Pancreas (tissue), 10 donors: ENCODE measurements around the gene MADD. TPM values are rescaled to one million over a fixed set of nuclear protein-coding genes. Genes with fewer than 3 reads are reported as not detected.

ENCODE experiments used
- ATAC-seq, 4 donors: fragments of 200-7000 bp; cut with Tn5 transposase; one replicate each; pipeline versions ENCODE4 v1.8.0 to v1.9.1; 2020; ENCODE audit warnings: mild to moderate bottlenecking in 4 of 4, moderate library complexity in 4 of 4
- DNase-seq, 6 donors: peaks; one replicate each; pipeline ENCODE4 v3.0.0-alpha.2; 2020
- FAIRE-seq: peaks from 2 replicates; lab custom pipeline; 2012; peaks lifted over from hg19 to GRCh38; lab: Jason Lieb, UNC
- H3K27ac ChIP-seq, 4 donors: fragments of 200-600 bp; sonication (generic); 1 replicate in 3 of 4; 2 replicates in 1 of 4; pipeline versions ENCODE4 v1.5.0 to v1.8.0; 2020
- H3K27me3 ChIP-seq, 4 donors: fragments of 200-600 bp; one replicate each; pipeline ENCODE4 v1.8.0; 2021
- H3K36me3 ChIP-seq, 3 donors: fragments of 200-600 bp; sonication (generic) in 1 of 3; one replicate each; pipeline versions ENCODE4 v1.5.0 to v1.8.0; 2020 to 2021
- H3K4me1 ChIP-seq, 3 donors: fragments of 200-600 bp; one replicate each; pipeline ENCODE4 v1.8.0; 2021
- H3K4me3 ChIP-seq, 4 donors: fragments of 200-600 bp; sonication (generic) in 2 of 4; one replicate each; pipeline versions ENCODE4 v1.5.0 to v1.8.0; 2020 to 2021
- H3K9me3 ChIP-seq, 4 donors: fragments of 200-600 bp; one replicate each; pipeline ENCODE4 v1.8.0; 2021
- CTCF ChIP-seq, 4 donors: fragments of 200-600 bp; sonication (generic) in 3 of 4; IDR thresholded peaks; one replicate each; pipeline versions ENCODE4 v1.5.0 to v1.8.0; 2021; ENCODE audit warnings: antibody characterized with exemption in 4 of 4
- WGBS, 2 donors: extraction: QIAGEN DNeasy Blood & Tissue Kit; methylation state at CpG; one replicate each; pipeline ENCODE4 v1.1.7; 2013; 5-methylcytosine and 5-hydroxymethylcytosine counted together
- intact Hi-C, 3 donors: fragments of 100-400 bp; cut with DNase I; formaldehyde crosslinking; loops; one replicate each; pipeline versions ENCODE4 v1.11.1 to v1.14.2; 2022
- polyA plus RNA-seq, 2 donors: library from polyadenylated mRNA; stranded (reverse); fragments of 200-250 nt; gene quantifications; one replicate each; pipeline ENCODE4 v1.2.3, GENCODE V29; 2013
- total RNA-seq, 6 donors: library from RNA; stranded (reverse); fragmentation: NEBNext Ultra II Directional in 4 of 6; extraction: Animal tissue kit (Norgen Biotek cat#: 25700) in 4 of 6; gene quantifications; one replicate each; pipeline versions ENCODE4 v1.2.1 to v1.2.4, GENCODE V29; 2021 to 2023
- donor health status: healthy with polysubstance abuse.
- donor health status: DM: no; HTN: no; CAD: no; lungs with moderate emphysema.
- donor health status: DM: no; HTN: no; CAD: no.
- donor health status: control.
- donor health status: control.
- donor health status: Bipolar disorder and iron deficiency.
- donor health status: DM: yes; HTN: yes; CAD: no.
- donor health status: DM: no; HTN: no; CAD: no.
- donor health status: DM: no; HTN: no; CAD: no.
- donor health status: DM: yes; HTN: yes; CAD: no.

The MADD gene
- total and polyA plus RNA-seq, 8 donors, result 15.0 to 36.9 (median 21.3) TPM

DNA sequence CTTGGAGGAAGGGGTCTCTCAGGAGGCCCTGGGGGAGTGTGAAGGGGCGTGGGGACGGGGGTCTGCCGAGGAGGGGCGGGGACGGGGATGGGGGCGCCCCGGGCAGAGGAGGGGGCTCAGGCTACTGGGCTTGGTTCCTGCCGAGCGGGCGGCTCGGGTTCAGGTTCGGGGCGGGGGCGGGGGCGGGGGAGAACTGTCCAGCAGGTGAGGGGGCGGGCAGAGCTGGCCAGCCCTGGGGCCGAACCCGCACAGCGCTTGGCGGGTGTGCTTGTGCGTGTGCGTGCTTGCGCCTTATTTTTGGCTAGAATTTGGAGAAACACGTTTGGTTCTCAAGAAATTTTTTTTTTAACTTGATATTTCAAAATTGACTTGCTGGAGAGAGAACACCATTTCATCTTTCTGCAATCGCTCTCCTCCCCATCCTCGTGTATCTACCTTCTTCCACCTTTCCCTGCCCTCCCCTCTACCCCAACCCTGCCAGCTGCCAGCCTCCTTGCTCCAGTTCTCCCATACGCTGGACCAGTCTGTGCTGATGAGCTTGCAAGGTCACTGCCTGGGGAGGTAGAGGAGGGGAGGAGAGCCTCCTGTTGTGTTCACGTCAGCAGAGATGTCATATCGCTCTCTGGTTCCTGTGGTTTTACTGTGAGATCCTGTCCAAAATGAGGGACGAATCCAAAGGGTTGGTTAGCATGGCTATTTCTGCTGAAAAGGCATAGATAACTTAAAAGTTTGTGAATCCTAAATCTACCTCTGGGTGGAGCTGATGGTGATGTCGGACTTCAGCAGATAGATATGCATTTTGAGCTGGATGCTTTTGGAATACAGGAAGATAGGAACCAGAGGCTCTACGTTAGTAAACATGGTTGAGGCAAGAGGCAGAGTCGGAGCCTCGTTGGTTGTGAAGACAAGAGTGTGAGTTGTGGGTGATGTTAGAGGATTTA is 668 bp downstream of the MADD start:
- H3K27ac ChIP-seq, result peak overlapping the region; percentile 84 to 95 (median 94)
- WGBS, 2 donors, result 2% methylated on average over 28 to 34 of the region's 34 CpGs
- DNase-seq (peak in 4 of 6 donors; percentile 31 to 46 (median 38)), FAIRE-seq (no peak), ATAC-seq (peak in 3 of 4 donors; percentile 8 to 19 (median 16))
- H3K9me3 ChIP-seq, result no peaks in the 10 kb centered on the region
- H3K4me3 ChIP-seq, result peak overlapping the region; percentile 73 to 82 (median 78)
- no peaks in the 10 kb centered on the region for H3K27me3 ChIP-seq
- intact Hi-C loops, result no loop called here
- no peak for TF ChIP-seq CTCF (IDR thresholded peaks at IDR 0.05)
- peaks cover 13 to 15% (median 14%) of the 10 kb centered on the region in 3 donors for H3K4me1 ChIP-seq
- peaks cover 0 to 13% (median 7%) of the 10 kb centered on the region in 3 donors for H3K36me3 ChIP-seq

- WGBS, 2 donors, result 38 to 49% methylated on average over 4 of the region's 4 CpGs
- H3K27me3 ChIP-seq, result no peaks in the 10 kb centered on the region
- H3K4me1 ChIP-seq, result peaks cover 13 to 15% (median 14%) of the 10 kb centered on the region in 3 donors
- no peak for ATAC-seq
- H3K36me3 ChIP-seq, result peaks cover 0 to 21% (median 14%) of the 10 kb centered on the region in 3 donors
- no peaks in the 10 kb centered on the region for H3K9me3 ChIP-seq
- FAIRE-seq, result no peak
- no peak for TF ChIP-seq CTCF (IDR thresholded peaks at IDR 0.05)
- intact Hi-C loops, result no loop called here
- H3K27ac ChIP-seq, result no peak overlapping the region
- H3K4me3 ChIP-seq, result peak overlapping the region in 1 of 4 donors; percentile 73
- no peak for DNase-seq
These were observed 1.4 kb downstream of the MADD start for GRCh38 chr11:47271328-47271727.

DNA sequence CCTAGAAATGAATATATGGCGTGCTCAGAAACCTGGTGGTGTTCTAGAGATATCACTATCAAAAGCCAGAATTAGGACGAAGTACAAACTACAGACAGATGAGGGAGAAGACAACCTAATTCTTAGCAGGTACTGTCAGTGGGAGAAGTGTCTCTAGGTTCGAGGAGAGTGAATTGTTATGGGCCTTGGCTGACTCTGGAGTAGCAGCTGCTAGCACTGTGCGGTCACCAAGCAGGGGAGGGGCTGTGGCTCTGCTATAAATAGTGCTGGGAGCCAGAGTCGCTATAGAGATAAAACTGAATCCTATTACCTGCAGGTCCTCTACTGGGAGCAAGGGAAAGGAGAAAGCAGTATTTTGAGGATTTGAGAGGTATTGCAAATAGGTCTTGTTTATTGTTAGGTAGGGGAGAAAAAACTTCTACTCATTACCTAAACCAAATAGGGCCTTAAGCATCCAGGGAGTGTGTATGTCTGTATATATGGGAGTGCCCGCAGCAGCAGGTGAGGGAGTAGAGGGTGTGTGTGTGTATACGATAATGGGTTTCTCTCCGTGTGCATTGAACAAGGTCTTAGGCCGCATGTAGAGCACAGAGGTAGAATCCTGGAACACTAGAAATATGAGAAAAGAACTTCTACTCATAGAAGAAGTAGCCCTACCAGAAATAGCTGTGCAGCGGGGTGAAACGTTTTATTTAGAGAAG is 2.2 kb downstream of the MADD start:
- H3K27ac ChIP-seq, result peak overlapping the region in 1 of 4 donors; percentile 10
- intact Hi-C loops, result no loop called here
- peak in 4 of 6 donors; percentile 35 to 61 (median 58) for DNase-seq

GRCh38 chr11:47272706-47273105 is 2.8 kb downstream of the MADD start:
- TF ChIP-seq CTCF (IDR thresholded peaks at IDR 0.05), result no peak
- ATAC-seq (no peak), FAIRE-seq (no peak), DNase-seq (no peak)
- Histone ChIP-seq H3K4me1 (peaks cover 13 to 15% (median 14%) of the 10 kb centered on the region in 3 donors), H3K9me3 (no peaks in the 10 kb centered on the region), H3K4me3 (no peak overlapping the region), H3K27ac (no peak overlapping the region), H3K27me3 (no peaks in the 10 kb centered on the region), H3K36me3 (peaks cover 0 to 34% (median 24%) of the 10 kb centered on the region in 3 donors)
- intact Hi-C loops, result no loop called here
- 0% methylated on average over 1 of the region's 1 CpG for WGBS, 2 donors

More for the DNA sequence above, 2.2 kb downstream of the MADD start:
- ATAC-seq, result peak in 3 of 4 donors; percentile 22 to 31 (median 27)
- TF ChIP-seq CTCF (IDR thresholded peaks at IDR 0.05), result no peak
- no peak overlapping the region for H3K4me3 ChIP-seq
- H3K27me3 ChIP-seq, result no peaks in the 10 kb centered on the region
- 42% methylated on average over 11 of the region's 11 CpGs for WGBS, 2 donors
- no peak for FAIRE-seq
- peaks cover 0 to 29% (median 20%) of the 10 kb centered on the region in 3 donors for H3K36me3 ChIP-seq
- peaks cover 13 to 15% (median 14%) of the 10 kb centered on the region in 3 donors for H3K4me1 ChIP-seq
- H3K9me3 ChIP-seq, result no peaks in the 10 kb centered on the region
